Occipital lobe (tissue), 2 donors: Measurements from ENCODE around the gene SH2D4B. TPM values are rescaled to one million over a fixed set of nuclear protein-coding genes. Genes with fewer than 3 reads are reported as not detected.

Experiments
- DNase-seq: peaks from one replicate; lab custom pipeline; 2025; lab: John Stamatoyannopoulos, UW
- total RNA-seq: library from RNA; depleted of rRNA; stranded (reverse); fragments of >200 nt; gene quantifications from one replicate; pipeline ENCODE4 v1.2.3, GENCODE V29; 2014

Gene SH2D4B
- 1.4 TPM for total RNA-seq

DNA sequence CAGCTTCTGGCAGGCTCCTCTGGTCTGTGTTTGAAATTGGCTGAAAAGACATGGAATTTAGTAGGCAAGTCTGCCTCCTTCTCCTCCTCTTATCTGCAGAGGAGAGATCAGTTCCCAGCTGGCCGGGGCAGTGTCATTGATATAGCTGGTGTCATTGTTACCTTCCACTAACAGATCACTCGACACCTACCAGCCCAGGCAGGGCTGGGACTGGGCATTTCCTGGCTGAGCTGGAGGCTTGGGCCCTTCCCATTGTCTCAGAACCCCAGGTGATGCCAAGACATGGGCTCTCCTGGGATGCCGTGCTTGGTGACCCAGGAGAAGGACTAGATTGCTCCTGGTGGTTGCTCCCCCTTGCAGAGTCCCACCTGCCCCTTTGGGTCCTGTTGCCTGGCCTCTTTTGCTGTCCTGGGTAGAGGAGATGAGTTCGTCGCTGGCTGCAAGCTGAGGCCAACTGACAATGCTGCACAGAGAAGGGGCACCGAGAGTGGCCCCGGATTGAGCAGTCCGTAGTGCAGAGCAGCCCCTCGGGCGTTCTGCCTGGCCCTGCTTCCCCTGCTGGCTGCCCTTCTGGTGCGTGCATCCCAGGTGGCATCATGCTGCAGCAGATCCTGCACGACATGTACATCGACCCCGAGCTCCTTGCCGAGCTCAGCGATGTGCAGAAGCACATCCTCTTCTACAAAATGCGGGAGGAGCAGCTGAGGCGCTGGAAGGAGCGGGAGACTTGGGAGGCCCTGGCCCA, at the start of gene SH2D4B:
Gene SH2D4B, plus strand, starts transcription at position 167 of the 745 bp plus-strand sequence. Its CDS starts 430 bp downstream, at position 597.
- DNase-seq, result no peak

DNA sequence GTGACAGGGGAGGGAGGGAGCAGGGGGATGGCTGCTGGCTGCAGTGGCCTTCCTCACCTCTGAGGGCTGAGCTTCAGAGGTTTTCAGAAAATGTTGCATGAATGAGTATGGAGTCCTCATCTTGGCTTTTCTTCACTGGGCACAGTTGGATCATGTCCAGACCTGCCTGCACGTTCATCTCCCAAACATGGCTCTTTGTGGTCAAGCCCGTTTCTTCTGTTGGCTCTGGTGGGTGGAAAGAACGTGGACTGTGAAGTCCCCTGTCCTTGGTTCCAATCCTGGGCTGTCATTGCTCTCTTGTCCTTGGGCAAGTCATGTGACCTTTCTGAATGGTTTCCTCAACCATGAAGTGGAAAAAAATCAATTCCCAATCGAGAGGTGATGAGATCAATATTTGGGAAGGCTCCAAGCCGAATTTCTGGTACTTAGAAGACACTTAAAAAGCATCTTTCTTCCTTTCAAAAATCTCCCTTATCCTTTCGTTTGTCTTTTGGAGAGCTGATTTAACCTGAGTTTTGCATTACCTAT, 49.1 kb upstream of the SH2D4B start:
- DNase-seq, result no peak

DNA sequence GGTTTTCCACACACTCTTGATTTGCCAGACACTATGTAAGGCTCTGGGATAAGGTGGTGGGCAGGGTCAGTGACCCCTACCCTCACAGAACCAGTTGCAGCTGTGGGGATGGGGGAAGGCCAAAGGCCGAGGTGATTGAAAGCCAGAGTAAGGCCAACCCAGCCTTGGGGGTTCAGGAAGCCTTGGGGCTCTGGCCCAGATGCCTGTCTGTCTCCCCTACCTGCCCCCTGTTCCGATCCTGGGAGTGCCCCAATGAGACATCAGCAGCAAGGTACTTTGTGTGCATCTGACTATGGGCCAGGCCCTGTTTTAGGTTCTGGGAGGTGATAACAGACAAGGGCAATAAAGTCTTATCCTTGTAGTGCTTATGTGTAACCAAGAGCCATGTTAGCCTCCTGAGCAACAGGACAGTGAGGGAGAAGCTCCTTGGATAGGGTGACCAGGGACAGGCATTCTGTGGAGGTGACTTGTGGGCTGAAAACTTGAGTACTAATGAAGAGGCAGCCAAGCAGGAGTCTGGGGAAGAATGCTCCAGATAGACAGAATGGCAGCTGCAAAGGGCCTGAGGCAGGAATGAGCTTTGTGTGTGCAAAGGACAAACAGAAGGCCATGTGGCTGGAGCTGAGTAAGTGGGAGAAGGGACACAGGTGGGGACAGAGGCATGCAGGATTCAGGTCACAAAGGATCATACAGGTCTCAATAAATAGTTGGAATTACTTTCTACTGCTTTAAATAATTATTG, 48.2 kb upstream of the SH2D4B start:
- DNase-seq, result no peak

DNA sequence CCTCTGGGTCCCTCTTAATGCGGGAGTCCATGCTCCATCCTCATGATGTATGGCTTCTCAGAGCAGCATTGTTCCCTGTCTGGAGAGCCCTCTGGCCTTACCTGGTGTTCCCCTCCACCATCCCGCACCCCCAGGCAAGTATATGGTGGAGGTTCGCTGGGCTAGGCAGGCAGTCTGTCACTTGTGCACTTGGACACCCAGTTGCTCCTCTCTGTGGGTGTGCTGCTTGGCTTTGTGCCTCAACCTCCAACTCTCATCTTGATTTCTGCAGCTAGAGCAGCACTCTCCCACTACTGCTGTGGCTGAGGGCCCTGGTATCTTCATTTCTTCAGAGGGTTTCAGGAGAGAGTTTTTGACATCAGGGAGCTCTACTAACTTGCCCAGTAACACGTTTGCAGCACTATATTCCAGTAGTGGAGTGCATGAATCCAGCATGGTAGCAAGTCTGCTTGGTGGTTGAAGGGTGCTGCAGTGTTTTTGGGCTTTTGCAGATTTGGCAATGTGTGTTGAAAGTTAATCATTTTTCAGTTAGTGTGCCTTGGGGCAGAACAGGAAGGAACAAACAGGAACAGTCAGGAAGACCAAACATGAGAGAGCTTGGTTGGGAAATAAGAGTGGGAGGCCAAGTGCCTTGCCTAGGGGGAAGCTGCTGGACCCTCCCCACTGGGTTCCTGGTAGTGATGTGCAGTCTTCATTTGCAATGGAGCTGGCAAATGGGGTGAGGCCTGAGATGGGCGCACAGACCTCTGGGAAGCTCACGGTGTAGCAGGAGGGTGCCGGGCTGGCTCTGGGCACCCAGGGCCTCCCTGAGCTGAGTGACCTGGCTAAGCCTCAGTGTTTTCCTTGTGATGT, 46.2 kb upstream of the SH2D4B start:
- no peak for DNase-seq

DNA sequence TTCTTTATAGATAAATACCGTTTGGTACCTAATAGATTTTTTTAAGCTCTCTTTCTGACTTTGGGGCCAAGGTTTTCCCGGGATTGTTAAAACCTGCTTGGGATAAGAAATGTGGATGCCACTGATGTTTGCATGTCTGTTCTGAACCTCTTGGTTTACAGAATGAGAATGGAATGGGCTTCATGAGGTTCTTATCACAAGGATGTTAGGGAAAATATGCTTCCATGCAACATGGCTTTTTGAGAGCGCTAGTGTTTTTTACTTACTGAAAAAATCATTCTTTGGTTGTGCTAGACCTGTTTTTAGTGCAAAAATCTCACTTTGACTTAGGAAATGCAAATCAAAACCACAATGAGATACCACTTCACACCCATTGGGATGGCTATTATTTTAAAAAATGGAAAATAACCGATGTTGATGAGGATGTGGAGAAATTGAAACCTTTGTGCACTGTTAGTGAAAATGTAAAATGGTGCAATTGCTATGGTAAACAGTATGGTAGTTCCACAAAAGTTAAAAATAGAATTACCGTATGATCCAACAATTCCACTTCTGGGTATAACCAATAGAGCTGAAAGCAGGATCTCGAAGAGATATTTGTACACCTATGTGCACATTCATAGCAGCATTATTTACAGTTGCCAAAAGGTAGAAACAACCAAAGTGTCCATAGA, 44.7 kb upstream of the SH2D4B start:
- DNase-seq, result no peak

DNA sequence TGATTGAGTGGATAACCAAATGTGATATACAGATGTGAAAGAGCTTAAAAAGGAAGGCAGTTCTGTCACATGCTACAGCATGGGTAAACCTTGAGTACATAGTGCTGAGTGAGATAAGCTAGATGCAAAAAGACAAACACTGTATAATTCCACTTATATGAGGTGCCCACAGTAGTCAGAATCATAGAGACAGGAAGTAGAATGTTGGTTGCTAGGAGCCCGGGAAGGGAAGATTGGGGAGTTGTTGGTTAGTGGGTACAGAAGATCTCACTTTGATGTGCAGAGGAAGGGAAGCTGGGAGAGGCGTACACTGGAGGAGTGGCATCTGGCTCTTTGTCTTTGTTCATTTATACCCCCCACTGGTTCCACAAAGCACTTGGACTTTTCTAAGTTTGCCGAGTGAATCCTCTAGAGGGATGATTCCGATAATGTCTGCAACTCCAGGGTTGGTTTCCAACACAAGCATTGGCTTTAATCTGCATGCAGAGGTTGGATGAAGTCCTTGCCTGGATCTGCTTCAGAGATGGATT, 44.1 kb upstream of the SH2D4B start:
- DNase-seq, result no peak

DNA sequence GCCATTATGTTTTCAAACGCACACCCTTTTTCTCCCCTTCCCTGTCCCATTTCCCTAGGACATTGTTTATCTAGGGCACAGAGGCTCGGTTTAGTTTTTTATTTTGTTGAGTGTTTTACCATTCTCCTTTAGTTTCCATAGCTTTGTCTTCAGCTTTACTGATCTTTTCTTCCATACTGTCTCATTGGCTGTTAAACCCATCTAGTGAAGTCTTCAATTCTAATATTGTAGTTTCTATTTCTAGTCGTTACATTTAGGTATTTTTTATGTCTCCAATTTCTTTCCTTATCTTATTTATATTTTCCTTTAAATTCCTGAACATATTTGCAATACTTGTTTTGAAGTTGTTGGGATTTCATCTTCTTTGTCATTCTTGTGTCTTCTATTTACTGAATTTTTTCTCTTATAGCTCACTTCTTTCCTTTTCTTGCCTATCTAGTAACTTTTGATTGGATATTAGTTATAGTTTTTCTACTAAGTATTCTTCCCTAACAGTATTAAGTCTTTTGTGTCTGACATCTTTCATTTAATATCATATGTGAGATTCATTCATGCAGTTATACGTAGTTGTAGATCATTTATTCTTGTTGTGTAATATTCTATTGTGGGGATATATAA, 41.0 kb upstream of the SH2D4B start:
- DNase-seq, result no peak

DNA sequence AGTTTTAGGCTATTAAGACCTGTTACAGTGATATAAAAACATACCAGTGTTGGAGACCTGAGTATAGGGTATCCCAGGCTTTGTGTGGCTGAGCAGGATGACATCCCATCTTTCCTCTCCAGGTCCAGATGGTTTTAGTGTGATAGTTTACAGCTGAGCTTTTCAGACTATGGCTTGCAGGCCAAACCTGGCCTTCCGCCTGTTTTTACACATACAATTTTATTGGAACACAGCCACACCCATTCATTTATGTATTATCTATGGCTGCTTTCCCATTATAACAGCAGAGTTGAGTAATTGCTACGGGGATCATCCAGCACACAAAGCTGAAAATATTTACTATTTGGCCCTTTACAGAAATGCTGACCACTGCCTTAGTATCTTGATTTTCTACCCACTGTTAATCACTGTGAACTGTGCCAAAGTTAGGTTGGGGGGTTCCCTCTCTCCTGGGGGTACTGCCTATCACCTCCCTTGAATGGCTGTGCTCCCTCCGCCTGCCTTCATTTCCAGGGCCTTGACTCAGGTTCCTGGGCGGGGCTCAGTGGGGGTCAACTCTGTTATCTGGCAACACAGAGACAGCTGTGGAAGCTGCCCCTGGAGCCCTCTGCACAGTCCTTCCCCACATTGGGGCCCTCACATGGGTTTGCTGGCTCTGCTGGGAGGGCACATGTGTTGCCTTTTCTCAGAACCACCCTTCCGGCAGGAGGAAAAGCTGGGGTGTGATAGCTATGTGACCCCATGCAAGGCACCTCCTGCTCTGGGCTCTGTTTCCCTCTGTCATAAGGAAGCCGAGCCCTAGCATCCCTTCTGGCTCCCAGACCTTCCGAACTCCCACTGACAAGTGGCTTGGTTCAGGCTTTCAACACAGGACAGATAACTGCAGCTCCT, 40.3 kb upstream of the SH2D4B start:
- no peak for DNase-seq

DNA sequence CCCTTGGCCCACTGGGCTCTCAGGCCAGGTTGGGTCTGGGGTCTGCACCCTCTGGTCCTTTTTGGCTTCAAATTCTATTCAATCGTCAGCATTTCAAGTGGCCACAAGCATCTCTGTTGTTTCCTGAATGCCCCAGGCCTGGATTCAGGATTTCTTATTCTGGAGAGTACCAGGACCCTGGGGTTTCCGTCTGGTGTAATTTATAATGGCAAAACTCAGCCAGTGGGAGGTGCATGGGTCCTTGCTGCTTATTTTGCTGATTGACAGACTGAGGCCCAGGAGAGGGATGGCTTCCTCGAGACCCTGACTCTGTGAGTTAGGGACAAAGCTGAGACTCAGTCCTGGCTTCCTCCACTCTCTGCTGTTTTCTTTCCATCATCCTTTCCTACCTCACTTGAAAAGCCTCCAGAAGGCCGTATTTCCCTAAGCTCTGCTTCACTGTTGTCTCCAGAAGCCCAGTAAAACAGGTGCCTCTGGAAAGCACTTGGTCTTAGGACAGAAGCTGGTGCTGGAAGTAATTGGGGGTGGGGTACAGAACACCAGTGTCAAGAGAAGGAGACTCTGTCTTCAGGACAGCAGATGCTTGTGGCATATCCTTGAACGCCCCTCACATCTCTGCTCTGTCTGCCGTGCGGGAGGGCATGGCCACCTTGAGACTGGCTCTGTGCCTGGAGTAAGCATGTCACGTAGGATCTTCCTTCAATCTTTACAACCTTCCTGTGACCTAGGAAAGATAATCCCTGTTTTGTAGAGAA, 39.4 kb upstream of the SH2D4B start:
- DNase-seq, result no peak

DNA sequence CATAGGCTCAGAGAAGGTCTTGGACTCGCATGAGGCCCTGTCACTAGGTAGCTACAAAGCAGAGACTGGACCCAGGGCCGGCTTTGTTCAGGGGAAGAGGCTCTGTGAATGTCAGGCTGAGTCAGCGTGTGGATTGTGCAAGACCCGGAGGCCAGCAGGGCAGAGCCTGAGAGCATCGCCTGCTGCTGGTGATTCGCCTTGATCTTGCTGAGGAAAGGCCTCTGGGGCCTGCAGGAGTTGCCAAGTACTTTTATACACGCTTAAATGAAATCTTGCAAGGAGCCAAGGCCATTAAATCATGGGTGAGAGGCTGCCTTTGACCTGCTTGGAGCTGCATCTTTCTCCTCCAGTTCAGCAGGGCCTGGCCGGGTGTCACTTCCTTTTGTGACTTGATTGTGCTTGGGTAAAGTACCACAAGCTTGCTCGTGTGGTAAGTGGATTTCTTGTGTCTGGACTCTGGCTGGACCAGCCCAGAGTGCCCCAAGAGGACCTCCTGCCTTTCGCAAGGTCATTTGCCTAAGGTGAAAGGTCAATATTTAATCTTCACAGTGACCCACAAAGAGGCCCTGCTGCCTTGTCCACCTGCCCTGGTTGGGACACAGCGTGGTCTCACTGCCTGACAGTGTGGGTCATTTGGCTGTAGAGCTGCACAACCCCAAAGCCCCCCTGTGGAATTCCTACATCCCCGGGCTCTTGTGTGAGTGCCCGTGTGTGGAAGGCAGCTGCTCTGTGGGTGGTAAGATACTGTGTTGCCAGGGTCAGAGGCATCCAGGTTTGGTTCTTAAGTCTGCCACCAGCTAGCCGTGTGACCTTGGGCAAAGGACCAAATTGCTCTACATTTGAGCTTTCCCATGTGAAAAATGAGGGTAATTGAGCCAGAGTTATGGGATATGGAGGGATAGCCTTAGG, 38.6 kb upstream of the SH2D4B start:
- peak; percentile 61 for DNase-seq

DNA sequence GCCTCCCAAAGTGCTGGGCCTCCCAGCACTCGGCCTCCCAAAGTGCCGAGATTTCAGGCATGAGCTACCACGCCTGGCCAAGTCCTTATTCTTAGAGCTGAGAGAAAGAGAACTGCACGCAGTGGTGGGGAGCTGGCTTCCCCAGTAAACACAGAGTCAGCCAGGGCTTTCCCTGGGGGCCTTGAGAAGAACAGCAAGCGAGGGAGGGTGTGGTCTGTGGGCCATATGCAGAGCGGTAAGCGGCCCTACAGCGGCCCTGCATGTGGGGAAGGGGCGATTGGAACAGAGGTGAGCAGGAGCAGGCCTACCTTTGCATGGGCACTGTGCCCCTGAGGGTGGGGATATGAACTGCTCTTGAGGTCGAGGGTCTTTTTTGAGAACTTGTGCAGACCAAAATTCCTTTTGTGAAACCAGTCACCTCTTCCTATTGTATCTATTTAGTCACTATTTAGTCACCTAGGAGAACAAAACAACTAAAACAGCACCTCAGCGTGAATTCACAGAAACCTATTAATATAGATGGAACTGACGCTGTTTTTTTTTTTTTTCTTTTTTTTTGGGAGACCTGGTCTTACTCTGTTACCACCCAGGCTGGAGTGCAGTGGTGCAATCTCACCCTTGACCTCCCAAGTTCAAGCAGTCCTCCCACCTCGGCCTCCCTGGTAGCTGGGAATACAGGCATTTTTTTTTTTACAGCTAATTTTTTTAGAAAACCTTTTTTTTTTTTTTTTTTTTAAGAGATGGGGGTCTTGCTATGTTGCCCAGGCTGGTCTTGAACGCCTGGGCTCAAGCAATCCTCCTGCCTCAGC, 36.9 kb upstream of the SH2D4B start:
- no peak for DNase-seq

DNA sequence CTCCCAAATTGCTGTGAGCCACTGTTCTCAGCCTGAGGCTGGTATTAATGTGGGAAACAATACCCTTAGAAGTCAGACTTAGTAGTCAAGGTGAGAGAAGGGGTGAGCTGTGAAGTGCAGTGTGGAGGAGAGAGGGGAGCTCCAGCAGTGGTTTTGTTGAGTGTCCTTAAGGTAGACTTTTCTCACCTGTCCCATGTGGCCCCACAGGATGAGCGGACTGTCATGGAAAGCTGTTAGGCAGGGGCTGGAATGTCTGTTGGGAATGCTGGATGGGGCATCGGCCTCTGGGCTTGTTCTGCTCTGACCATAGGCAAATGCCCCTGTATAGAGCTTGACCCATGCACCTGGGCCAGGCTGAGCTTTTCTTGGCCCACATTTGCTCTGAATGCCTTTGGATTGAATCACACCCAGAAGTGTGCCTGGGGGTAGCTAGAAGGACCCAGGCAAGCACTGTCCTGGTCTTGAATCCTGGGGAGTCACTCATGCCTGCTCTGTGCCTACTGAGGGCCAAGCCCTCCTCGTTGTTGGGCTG, 36.3 kb upstream of the SH2D4B start:
- no peak for DNase-seq

DNA sequence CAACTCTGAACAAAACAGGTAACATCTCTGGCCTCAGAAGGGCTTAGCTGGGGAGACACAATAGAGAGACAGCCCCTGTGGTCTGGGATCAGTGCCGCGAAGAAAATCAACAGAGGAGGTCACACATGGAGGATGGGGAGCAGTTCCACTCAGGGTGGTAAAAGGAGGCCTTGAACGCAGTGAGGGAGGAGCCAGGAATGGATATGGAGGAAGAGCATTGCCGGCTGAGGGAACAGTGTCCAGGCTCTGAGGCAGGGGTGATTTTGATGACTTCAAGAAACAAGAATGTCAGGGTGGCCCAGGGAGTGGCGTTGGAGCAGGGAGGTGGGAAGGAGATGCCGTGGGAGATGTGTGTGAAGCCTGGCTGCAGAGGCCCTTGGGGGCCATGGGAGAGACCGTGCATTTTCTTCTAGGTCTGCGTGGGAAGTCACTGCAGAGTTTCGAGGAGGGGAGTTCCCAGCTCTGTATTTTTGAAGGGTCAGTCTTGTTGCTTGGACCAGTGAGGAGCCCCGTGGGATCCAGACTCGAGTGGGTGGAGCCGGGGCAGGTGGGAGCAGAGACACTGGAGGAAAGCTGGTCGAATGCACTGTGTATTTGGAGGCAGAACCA, 35.7 kb upstream of the SH2D4B start:
- no peak for DNase-seq

DNA sequence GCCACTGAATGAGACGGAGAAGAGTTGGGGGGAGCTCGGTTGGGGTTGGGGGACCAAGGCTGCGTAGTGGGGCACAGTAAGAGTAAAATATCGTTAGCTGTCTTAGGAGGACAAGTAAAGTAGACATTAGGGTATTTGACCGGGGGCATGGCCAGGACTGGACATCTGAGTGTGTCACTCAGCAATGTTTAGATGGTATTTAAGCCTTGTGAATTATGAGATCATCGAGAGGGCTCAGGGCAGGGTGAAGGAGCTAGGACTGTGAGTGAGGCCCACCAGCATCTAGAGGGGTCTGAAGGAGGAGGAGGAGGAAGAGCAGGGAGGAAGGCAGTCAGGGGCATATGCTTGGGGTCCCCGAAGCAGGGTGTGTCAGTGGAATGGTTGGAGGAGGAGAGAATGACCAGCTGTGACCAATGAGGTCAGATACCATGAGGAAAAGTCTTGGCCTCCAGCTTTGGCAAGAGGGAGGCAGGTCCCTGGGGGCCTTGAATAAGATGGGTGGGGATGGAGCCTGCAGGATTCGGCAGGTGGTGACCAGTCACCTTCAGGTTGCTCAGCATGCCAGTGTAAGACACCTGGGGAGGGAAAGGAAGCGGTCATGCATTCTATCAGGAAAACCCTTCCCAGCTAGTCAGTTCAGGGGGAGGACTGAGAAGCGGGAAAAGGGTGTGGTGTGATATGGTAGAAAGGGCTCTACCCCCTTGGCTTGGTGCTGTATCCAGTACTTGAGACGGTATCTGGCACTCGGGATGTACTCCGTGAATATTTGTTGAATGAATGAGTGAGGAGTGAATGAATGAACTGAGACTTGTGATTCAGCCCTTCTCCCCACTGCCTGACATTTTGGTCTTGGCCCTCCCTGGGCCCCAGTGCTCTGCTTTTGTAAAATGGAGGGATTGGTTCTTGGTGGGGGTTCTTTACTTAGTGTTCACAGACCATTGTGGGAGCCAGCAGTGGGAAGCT, 34.8 kb upstream of the SH2D4B start:
- no peak for DNase-seq

DNA sequence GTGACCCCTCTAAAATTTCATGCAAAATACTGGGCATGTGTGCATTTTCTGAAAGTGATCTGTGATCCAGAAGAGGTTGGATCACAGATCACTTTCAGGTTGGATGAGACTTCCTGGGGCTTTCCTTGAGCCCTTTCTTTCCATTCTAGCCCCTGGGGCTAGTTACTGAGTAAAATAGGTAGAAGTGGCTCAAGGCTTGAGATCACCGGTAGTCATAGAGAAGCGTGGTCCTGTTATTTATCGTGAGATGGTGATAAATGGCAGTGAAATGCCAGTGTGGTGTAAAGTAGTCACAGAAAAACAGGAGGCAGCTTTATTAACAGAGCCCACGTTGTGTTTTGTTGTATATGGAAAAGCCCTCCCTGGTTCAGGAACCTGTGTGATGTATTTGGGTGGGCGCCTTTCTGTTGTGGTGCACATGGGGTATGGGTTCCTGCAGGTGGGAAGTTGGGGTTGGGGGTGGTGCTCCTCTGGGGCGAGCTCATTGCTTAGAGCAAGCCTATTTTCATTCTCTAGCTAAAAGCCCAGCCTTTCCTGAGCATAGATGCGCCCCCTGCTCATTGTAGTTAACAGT, 34.0 kb upstream of the SH2D4B start:
- no peak for DNase-seq
